Umbilical cord (tissue), 2 donors: ENCODE measurements around the gene PPP2R5B. TPM values are rescaled to one million over a fixed set of nuclear protein-coding genes. Genes with fewer than 3 reads are reported as not detected.
"Not testable (repeated sequence)": the region's sequence is repeated elsewhere in the genome, so short reads cannot be mapped to it uniquely, and the experiment has no call there.

ENCODE experiments used
- DNase-seq: peaks from one replicate; pipeline ENCODE4 v3.0.0-alpha.2; 2015; ENCODE audit warnings: low spot score
- total RNA-seq: library from RNA; depleted of rRNA; stranded (reverse); fragments of >200 nt; gene quantifications from one replicate; pipeline ENCODE4 v1.2.3, GENCODE V29; 2014; ENCODE audit warnings: low replicate concordance; ENCODE audit not compliant: insufficient read depth

The PPP2R5B gene
- total RNA-seq, 1 donor from 2014 or later = 3.6 TPM

DNA sequence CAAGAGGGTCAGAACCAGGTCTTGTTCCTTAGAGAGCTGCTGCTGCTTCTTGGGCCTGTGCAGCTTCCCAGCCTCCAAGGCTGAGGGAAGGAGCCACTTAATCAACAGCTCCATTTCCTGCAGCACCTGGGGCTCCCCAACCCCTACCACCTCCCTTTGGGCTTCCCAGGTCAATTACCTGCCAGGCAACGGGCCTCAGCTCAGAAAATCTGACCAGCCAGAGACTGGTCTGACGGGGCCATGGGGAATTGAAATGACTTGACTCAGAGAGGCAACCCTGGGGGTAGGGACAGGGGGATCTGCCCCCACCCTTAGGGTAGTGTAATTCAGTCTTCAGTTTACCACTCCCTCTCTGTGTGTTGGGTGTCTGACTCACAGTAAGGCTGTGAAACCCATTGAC is 52.2 kb downstream of the PPP2R5B start:
- DNase-seq = no peak

DNA sequence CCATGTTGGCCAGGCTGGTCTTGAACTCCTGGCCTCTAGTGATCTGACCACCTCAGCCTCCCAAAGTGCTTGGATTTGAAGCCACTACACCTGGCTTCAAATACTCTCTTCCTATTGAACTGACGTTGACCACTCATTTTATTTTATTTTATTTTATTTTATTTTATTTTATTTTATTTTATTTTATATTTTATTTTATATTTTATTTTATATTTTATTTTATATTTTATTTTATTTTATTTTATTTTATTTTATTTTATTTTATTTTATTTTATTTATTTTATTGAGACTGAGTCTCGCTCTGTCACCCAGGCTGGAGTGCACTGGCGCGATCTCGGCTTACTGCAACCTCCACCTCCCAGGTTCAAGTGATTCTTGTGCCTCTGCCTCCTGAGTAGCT is 58.9 kb downstream of the PPP2R5B start:
- not testable (repeated sequence) for DNase-seq

Other genes starting within 250 kb of the PPP2R5B start
- 43.6 TPM for gene NRXN2, start 201.5 kb upstream of the PPP2R5B start, total RNA-seq
- 15.9 TPM for gene RASGRP2, start 180.5 kb upstream of the PPP2R5B start, total RNA-seq
- gene PYGM, start 164.7 kb upstream of the PPP2R5B start, total RNA-seq = 14.7 TPM
- 120 TPM for gene SF1, start 146.1 kb upstream of the PPP2R5B start, total RNA-seq
- gene MAP4K2, start 121.5 kb upstream of the PPP2R5B start, total RNA-seq = 2.6 TPM
- gene MEN1, start 114.1 kb upstream of the PPP2R5B start, total RNA-seq = 4.3 TPM
- gene CDC42BPG, start 80.0 kb upstream of the PPP2R5B start, total RNA-seq = 0.96 TPM
- 56.8 TPM for gene EHD1, start 46.1 kb upstream of the PPP2R5B start, total RNA-seq
- gene ATG2A, start 7.5 kb upstream of the PPP2R5B start, total RNA-seq = 5.3 TPM
- gene GPHA2, start 11.2 kb downstream of the PPP2R5B start, total RNA-seq = not detected
- not detected for gene MAJIN, start 47.4 kb downstream of the PPP2R5B start, total RNA-seq
- not detected for gene BATF2, start 72.3 kb downstream of the PPP2R5B start, total RNA-seq
- 60.2 TPM for gene ARL2, start 89.5 kb downstream of the PPP2R5B start, total RNA-seq
- gene SNX15, start 102.8 kb downstream of the PPP2R5B start, total RNA-seq = 19.0 TPM
- 11.8 TPM for gene SAC3D1, start 116.5 kb downstream of the PPP2R5B start, total RNA-seq
- gene NAALADL1, start 133.9 kb downstream of the PPP2R5B start, total RNA-seq = 4.1 TPM
- gene CDCA5, start 159.4 kb downstream of the PPP2R5B start, total RNA-seq = 3.1 TPM
- gene ZFPL1, start 159.5 kb downstream of the PPP2R5B start, total RNA-seq = 28.6 TPM
- 117 TPM for gene VPS51, start 171.5 kb downstream of the PPP2R5B start, total RNA-seq
- gene TM7SF2, start 187.2 kb downstream of the PPP2R5B start, total RNA-seq = 15.2 TPM
- 5.8 TPM for gene ZNHIT2, start 193.0 kb downstream of the PPP2R5B start, total RNA-seq
- gene FAU, start 197.4 kb downstream of the PPP2R5B start, total RNA-seq = 267 TPM
- gene MRPL49, start 197.6 kb downstream of the PPP2R5B start, total RNA-seq = 19.5 TPM
- 13.0 TPM for gene SYVN1, start 209.8 kb downstream of the PPP2R5B start, total RNA-seq
- not detected for gene SPDYC, start 245.5 kb downstream of the PPP2R5B start, total RNA-seq